Measurements from ENCODE around the gene EHD1.

Gene EHD1

GRCh38 chr11:64875369-64876228 is 2.8 kb downstream of the EHD1 start:
- in situ Hi-C loops (cut with MboI; ENCODE audit: low sequenced_read_pairs) = no loop called here

DNA sequence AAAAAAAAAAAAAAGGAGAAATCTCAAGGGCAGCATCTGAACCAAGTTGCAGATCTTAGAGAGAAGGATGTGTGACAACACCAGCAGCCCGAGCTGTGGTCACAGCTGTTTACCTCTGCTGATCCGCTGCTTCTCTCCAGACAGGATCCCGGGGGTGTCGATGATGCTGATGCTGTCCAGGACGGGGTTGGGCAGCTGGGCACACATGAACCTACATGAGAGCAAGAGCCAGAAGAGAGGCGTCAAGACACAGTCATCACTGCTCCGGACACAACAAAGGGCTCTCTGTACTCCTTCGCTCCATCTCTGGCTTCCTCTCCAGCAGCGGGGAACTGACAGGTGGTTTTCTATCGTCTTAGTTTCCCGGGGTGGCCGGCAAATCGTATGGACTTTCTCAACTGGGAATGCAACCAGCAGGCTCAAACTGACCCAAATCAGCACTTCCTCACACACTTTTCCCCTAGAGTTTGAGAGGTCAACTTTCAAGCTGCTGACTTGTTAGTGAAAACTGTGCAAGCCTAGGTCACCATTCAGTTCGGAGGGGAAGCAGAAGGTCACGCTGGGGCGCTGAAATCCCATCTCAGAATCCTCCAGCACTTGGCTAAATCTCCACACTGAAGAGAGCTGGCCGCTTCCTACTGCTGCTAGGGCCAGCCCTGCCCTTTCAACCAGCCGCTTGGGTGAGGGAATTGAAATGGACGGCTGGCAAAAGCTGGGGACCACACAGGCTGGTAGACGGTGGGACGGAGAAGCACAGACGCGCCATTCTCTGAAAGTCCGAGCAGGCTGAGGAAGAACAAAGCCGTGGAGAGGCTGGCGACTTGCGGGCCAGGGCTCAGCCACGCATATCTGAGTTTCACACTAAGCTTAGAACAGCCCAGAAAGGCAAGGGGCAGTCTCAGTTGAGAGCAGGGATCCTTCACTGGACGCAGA is 3.8 kb downstream of the EHD1 start:
- in situ Hi-C loops (cut with MboI; ENCODE audit: low sequenced_read_pairs) = no loop called here

DNA sequence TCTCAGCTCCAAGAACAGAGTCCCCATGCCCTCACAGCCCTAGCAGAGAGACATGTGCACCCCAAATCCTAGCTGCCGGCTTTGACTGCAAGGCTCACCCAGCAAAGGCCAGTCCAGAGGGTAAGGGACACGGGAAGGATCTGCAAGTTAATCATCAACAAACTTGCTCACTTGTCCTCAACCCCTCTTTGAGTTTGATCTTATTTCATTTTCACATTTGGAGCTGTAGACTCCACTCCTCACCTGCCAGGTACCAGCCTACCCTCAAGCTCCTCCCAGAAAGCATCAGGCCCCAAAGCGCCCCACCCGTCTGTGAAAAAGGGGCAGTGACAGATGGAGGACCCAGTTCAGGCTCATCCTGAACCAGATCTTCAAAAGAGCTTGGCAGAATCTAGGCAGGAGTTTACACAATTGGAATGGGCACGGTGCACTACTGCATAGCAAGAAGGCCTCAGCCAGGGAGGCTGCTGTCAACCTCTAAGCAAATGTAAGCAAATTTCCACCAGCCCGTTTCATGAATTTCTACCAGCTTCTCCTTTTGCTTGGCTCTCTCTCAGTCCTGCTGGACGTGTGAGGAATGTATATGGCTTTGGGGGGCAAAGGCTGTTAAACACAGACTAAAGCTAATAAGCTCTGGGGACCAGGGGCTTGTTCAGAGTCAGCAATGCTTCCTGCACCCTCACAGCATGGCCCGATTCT is 5.5 kb downstream of the EHD1 start:
- in situ Hi-C loops (cut with MboI; ENCODE audit: low sequenced_read_pairs) = no loop called here

- in situ Hi-C loops (cut with MboI; ENCODE audit: low sequenced_read_pairs) = no loop called here
Observed at GRCh38 chr11:64871492-64871891, 6.9 kb downstream of the EHD1 start.

- in situ Hi-C loops (cut with MboI; ENCODE audit: low sequenced_read_pairs) = no loop called here
Observed at GRCh38 chr11:64870893-64871466, 7.4 kb downstream of the EHD1 start.

DNA sequence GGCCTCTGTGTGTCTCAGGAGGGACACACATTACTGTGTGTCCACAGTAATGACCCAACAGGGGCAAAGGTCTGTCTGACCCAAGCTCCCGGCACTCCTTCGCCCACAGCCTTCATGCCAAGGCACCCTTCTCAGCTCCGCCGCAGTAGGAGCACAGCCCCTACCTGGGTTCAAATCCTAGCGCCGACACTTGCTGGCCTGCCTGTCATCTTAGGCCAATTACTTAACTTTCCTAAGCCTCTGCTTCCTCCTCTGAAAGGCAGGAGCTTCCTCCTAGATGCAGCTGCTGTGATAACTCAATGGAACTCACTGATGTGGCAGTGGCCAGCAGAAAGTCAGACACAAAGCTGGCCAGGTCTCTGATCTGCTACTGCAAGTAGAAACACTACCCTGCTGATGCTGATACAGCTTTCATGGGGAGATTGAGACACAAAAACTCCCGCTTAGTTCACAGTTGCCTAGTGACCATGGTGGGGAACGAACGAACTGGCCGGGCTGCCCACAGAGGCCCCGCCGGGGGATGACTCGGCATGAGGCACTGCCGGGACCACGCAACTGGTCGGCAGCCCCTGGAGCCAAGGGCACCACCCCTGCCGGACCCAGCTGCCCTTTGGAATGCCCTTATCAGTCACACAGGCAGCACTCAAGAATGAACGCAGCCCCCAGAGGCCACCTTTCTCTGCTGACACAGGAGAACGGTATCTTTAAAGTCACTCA is 8.1 kb downstream of the EHD1 start:
- in situ Hi-C loops (cut with MboI; ENCODE audit: low sequenced_read_pairs) = no loop called here

DNA sequence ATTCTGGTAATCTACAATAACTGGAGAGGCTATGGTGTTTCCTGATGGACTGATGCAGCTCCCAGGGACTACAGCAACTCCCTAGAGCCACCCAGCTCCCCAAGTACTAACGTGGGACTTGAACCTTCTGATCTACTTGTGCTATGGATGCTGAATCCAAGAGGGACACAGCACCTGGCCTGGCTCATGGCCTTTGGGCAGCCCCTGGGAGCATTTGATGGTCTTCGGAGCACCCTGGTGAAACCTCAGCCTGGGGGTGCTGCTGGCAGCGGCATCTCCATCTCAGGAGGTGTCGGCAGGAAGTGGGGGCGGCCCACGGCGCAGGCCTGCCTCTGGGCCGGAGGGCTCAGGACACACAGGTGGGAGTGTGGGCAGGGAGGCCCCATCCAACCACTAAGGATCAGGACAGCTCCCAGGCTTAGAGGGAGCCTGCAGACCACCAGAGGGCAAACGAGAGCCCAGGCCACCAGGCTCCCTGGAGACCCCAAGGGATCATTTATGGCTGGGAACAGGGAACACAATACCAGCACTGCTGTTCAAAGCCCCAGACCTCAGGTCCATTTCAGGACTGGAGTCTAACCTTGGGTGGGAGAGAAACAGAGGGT is 8.7 kb downstream of the EHD1 start:
- in situ Hi-C loops (cut with MboI; ENCODE audit: low sequenced_read_pairs) = no loop called here

GRCh38 chr11:64868904-64869570 is 9.4 kb downstream of the EHD1 start:
- in situ Hi-C loops (cut with MboI; ENCODE audit: low sequenced_read_pairs) = no loop called here

GRCh38 chr11:64867748-64868462 is 10.5 kb downstream of the EHD1 start:
- in situ Hi-C loops (cut with MboI; ENCODE audit: low sequenced_read_pairs) = no loop called here

- in situ Hi-C loops (cut with MboI; ENCODE audit: low sequenced_read_pairs) = no loop called here
Observed at GRCh38 chr11:64866173-64866491, 12.3 kb downstream of the EHD1 start.

DNA sequence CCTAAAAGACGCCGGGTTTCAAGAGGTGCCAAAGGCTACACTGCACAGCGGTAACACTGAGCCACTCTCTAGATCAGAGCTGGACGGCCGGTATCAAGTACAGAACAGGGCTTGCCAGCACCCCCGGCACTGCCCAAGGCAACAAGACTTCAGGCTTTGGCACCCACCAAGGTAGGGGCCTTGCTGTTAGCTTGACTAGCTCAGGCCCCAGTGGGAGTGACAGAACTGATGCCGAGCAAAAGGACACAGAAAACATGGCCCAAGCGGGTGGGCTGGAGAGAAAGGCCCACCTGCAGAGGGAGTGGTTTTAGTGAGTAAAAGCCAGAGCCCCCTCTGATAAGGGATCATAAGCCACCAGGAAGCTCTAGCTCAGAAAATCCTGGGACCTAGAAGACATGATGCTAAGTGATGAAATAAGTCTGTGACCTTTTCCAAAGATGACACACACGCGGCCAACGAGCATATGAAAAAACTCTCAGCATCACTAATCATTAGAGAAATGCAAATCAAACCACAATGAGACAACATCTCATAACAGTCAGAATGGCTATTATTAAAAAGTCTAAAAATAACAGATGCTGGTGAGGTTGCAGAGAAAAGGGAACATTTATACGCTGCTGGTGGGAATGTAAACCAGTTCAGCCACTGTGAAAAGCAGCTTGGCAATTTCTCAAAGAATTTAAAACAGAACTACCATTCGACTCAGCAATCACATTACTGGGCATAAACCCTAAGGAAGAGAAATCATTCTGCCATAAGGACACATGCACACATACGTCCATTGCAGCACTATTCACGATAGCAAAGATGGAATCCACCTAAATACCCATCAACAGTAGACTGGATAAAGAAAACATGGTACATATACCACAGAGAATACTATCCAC is 12.9 kb downstream of the EHD1 start:
- in situ Hi-C loops (cut with MboI; ENCODE audit: low sequenced_read_pairs) = no loop called here

GRCh38 chr11:64864473-64865285 is 13.7 kb downstream of the EHD1 start:
- in situ Hi-C loops (cut with MboI; ENCODE audit: low sequenced_read_pairs) = no loop called here

DNA sequence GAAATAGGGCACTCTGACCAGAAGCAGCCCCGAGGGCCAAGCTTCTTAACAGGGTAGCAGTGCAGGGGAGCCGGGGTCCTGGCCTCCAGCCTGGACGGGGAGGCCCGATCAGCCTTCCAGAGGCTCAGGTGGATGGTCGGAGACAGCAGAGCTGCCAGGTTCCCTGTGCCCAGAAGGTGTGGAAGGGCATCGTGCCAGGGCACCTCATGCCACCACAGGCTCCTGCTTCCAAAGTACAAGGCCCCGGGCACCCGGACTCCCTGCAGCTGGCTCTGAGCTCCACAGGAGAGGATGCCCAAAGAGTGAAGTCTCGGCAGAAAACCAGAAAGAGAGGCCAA is 14.3 kb downstream of the EHD1 start:
- in situ Hi-C loops (cut with MboI; ENCODE audit: low sequenced_read_pairs) = no loop called here

DNA sequence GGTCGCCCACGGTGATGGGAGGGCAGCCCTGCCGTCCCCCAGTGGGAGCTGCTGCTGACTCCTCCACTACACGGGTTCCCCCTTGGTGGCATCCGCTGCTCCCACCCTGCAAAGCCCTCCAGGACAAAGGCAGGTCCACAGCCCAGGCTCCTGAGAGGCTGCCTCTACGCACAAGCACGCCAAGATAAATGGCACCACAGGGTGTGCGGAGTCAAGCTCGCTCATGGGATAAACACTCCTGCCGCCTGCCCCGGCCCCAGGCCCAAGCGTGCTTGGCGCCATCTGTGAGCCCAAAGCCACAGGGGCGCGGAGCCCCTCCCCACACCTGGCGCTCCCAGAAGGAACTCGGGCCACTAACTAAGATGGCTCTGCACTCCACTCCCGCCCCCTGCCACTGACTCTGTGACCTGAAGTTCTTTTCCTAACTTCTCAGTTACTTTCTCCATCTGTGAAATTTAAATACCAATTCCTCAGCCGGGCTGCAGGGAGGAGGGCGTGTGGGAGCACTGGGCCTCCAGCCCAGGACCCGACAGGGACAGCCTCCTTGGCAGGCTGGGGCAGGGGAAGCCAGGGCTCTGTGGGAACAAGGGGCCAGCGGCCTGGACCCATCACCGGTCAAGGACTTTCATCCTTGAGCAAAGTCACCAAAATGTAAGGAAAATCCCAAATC is 14.9 kb downstream of the EHD1 start:
- in situ Hi-C loops (cut with MboI; ENCODE audit: low sequenced_read_pairs) = no loop called here

- in situ Hi-C loops (cut with MboI; ENCODE audit: low sequenced_read_pairs) = no loop called here
Observed at GRCh38 chr11:64862987-64863390, 15.4 kb downstream of the EHD1 start.

DNA sequence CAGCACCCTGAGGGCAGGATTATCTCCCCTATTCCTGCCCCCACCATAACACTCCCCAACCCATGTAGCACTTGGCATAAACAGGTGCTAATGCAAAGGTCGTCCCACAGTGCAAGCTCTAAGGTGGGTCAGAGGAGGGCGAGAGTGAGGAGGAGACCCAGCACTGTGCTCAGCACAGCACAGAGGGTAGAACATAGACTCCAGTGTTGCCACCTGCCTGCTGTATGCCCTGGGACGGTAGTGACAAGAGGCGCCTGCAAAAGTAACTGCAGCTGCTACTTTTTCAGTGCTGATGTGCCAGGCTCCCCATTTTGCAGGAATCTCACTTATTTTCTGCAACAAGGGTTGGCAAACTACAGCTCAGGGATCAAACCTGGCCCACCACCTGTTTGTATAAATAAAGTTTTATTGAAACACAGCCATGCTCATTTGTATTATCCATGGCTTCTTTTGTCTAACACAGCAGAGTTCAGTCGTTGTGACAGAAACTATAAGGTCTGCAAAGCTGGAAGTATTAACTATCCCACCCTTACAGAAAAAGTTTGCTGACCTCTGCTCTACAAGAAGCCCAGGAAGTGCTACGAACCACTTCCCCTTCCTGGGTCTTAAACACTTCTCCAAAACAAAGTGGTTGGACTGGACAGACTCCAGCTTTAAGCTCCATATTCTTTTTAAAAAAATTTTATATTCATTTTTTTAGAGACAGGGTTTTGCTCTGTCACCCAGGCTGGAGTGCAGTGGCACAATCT is 17.0 kb downstream of the EHD1 start:
- in situ Hi-C loops (cut with MboI; ENCODE audit: low sequenced_read_pairs) = no loop called here
